SK-N-SH (cell line): ENCODE data around the gene KRTAP5-4.
"Not testable (repeated sequence)": the region's sequence is repeated elsewhere in the genome, so short reads cannot be mapped to it uniquely, and the experiment has no call there.

Source experiments
- EP300 ChIP-seq, 2 experiments: IDR thresholded peaks; 2 replicates each; pipeline versions ENCODE4 v1.4.0 to v1.6.1; 2012; ENCODE audit warnings: borderline replicate concordance in 1 of 2, low read depth in 1 of 2, low read length in 1 of 2
- MXI1 ChIP-seq: IDR thresholded peaks from 2 replicates; pipeline ENCODE4 v1.6.1; 2012; ENCODE audit warnings: mild to moderate bottlenecking, low read depth, low read length, improper control_type of control experiment
- SIN3A ChIP-seq: IDR thresholded peaks from 2 replicates; pipeline ENCODE4 v1.6.1; 2012; ENCODE audit warnings: low read depth, mild to moderate bottlenecking, low read length, moderate library complexity, borderline replicate concordance
- SMC3 ChIP-seq: IDR thresholded peaks from 2 replicates; pipeline ENCODE4 v1.6.1; 2012; ENCODE audit warnings: low read depth, low read length, improper control_type of control experiment
- TAF1 ChIP-seq: IDR thresholded peaks from 2 replicates; pipeline ENCODE4 v1.6.1; 2012; ENCODE audit warnings: low read depth, mild to moderate bottlenecking, low read length, moderate library complexity, borderline replicate concordance
- TCF12 ChIP-seq: IDR thresholded peaks from 2 replicates; pipeline ENCODE4 v1.4.0; 2012
- YY1 ChIP-seq: IDR thresholded peaks from 2 replicates; pipeline ENCODE4 v1.4.0; 2012; ENCODE audit warnings: low read depth, mild to moderate bottlenecking
- TF ChIP-seq, protein P1 (sequence below): fragments of 200-600 bp; sonication (generic); IDR thresholded peaks from 2 replicates; pipeline ENCODE4 v1.6.1; 2017; ENCODE audit warnings: antibody characterized with exemption, mild to moderate bottlenecking, moderate library complexity
- TF ChIP-seq, protein P2 (sequence below): IDR thresholded peaks from 2 replicates; pipeline ENCODE4 v1.4.0; 2012; ENCODE audit warnings: low read depth, borderline replicate concordance
- TF ChIP-seq, protein P3 (sequence below): IDR thresholded peaks from 2 replicates; pipeline ENCODE4 v1.6.1; 2012; ENCODE audit warnings: mild to moderate bottlenecking, low read depth, low read length, moderate library complexity
- TF ChIP-seq, protein P4 (sequence below): IDR thresholded peaks from 2 replicates; pipeline ENCODE4 v1.4.0; 2012; ENCODE audit warnings: low read depth

DNA sequence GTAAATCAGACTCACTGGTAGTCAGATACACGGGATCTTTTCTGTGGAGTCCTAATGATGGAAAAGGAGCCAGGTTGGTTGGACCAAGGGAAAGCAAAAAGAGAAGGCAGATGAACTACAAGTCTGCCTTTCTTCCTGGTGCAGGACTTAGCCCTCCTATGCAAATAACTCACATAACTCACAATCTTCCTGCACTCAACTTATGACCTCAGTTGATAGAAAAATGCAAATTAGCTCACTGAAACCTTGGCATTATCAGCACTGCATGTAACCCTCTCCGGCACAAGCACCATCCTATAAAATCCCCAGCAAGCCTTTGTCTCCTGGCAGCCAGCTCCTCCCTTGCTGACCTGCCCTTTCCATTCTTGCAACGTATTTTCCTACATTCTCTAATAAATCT is 20.3 kb downstream of the KRTAP5-4 start:
- not testable (repeated sequence) for TF ChIP-seq YY1; MXI1; TCF12; SMC3; SIN3A; EP300 (IDR thresholded peaks at IDR 0.05; ENCODE audit: borderline replicate concordance in 1 of 2, low read depth in 1 of 2, low read length in 1 of 2); TAF1
- TF ChIP-seq, protein P1, sequence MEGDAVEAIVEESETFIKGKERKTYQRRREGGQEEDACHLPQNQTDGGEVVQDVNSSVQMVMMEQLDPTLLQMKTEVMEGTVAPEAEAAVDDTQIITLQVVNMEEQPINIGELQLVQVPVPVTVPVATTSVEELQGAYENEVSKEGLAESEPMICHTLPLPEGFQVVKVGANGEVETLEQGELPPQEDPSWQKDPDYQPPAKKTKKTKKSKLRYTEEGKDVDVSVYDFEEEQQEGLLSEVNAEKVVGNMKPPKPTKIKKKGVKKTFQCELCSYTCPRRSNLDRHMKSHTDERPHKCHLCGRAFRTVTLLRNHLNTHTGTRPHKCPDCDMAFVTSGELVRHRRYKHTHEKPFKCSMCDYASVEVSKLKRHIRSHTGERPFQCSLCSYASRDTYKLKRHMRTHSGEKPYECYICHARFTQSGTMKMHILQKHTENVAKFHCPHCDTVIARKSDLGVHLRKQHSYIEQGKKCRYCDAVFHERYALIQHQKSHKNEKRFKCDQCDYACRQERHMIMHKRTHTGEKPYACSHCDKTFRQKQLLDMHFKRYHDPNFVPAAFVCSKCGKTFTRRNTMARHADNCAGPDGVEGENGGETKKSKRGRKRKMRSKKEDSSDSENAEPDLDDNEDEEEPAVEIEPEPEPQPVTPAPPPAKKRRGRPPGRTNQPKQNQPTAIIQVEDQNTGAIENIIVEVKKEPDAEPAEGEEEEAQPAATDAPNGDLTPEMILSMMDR: not testable (repeated sequence)
- TF ChIP-seq, protein P2, sequence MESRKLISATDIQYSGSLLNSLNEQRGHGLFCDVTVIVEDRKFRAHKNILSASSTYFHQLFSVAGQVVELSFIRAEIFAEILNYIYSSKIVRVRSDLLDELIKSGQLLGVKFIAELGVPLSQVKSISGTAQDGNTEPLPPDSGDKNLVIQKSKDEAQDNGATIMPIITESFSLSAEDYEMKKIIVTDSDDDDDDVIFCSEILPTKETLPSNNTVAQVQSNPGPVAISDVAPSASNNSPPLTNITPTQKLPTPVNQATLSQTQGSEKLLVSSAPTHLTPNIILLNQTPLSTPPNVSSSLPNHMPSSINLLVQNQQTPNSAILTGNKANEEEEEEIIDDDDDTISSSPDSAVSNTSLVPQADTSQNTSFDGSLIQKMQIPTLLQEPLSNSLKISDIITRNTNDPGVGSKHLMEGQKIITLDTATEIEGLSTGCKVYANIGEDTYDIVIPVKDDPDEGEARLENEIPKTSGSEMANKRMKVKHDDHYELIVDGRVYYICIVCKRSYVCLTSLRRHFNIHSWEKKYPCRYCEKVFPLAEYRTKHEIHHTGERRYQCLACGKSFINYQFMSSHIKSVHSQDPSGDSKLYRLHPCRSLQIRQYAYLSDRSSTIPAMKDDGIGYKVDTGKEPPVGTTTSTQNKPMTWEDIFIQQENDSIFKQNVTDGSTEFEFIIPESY: not testable (repeated sequence)
- TF ChIP-seq, protein P3, sequence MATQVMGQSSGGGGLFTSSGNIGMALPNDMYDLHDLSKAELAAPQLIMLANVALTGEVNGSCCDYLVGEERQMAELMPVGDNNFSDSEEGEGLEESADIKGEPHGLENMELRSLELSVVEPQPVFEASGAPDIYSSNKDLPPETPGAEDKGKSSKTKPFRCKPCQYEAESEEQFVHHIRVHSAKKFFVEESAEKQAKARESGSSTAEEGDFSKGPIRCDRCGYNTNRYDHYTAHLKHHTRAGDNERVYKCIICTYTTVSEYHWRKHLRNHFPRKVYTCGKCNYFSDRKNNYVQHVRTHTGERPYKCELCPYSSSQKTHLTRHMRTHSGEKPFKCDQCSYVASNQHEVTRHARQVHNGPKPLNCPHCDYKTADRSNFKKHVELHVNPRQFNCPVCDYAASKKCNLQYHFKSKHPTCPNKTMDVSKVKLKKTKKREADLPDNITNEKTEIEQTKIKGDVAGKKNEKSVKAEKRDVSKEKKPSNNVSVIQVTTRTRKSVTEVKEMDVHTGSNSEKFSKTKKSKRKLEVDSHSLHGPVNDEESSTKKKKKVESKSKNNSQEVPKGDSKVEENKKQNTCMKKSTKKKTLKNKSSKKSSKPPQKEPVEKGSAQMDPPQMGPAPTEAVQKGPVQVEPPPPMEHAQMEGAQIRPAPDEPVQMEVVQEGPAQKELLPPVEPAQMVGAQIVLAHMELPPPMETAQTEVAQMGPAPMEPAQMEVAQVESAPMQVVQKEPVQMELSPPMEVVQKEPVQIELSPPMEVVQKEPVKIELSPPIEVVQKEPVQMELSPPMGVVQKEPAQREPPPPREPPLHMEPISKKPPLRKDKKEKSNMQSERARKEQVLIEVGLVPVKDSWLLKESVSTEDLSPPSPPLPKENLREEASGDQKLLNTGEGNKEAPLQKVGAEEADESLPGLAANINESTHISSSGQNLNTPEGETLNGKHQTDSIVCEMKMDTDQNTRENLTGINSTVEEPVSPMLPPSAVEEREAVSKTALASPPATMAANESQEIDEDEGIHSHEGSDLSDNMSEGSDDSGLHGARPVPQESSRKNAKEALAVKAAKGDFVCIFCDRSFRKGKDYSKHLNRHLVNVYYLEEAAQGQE: not testable (repeated sequence)
- TF ChIP-seq, protein P4, sequence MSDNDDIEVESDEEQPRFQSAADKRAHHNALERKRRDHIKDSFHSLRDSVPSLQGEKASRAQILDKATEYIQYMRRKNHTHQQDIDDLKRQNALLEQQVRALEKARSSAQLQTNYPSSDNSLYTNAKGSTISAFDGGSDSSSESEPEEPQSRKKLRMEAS: not testable (repeated sequence)
